H9 (cell line): ENCODE results near the gene TRMT11. TPM values are rescaled to one million over a fixed set of nuclear protein-coding genes. Genes with fewer than 3 reads are reported as not detected.

Experiments used
- DNase-seq: peaks from one replicate; pipeline ENCODE4 v3.0.0-alpha.2; 2017
- H2AFZ ChIP-seq: one replicate; pipeline ENCODE4 v1.6.1; 2013; ENCODE audit warnings: mild to moderate bottlenecking, low read length, control low read depth, moderate library complexity
- H2AK5ac ChIP-seq: 2 replicates; pipeline ENCODE4 v1.6.1; 2013; ENCODE audit warnings: low read length, control low read depth, mixed read lengths; ENCODE audit not compliant: insufficient read length
- H2BK120ac ChIP-seq: one replicate; pipeline ENCODE4 v1.6.1; 2013; ENCODE audit warnings: low read depth, mild to moderate bottlenecking, low read length, control low read depth, inconsistent platforms; ENCODE audit not compliant: poor library complexity, severe bottlenecking
- H2BK12ac ChIP-seq: 2 replicates; pipeline ENCODE4 v1.6.1; 2013; ENCODE audit warnings: low read length, control low read depth, mixed read lengths, low read depth; ENCODE audit not compliant: insufficient read length
- H2BK15ac ChIP-seq: 2 replicates; pipeline ENCODE4 v1.6.1; 2013; ENCODE audit warnings: low read depth, low read length, control low read depth
- H2BK20ac ChIP-seq: one replicate; pipeline ENCODE4 v1.6.1; 2013; ENCODE audit warnings: low read depth, mild to moderate bottlenecking, low read length, control low read depth, inconsistent platforms; ENCODE audit not compliant: poor library complexity, severe bottlenecking
- H2BK5ac ChIP-seq: 2 replicates; pipeline ENCODE4 v1.6.1; 2013; ENCODE audit warnings: low read length, control low read depth, mixed read lengths; ENCODE audit not compliant: insufficient read length
- H3K14ac ChIP-seq: 2 replicates; pipeline ENCODE4 v1.6.1; 2013; ENCODE audit warnings: low read length, control low read depth; ENCODE audit not compliant: insufficient read depth
- H3K18ac ChIP-seq: 2 replicates; pipeline ENCODE4 v1.6.1; 2013; ENCODE audit warnings: low read depth, mild to moderate bottlenecking, mixed read lengths, low read length, control low read depth; ENCODE audit not compliant: insufficient read length
- H3K23ac ChIP-seq: 2 replicates; pipeline ENCODE4 v1.6.1; 2013; ENCODE audit warnings: low read length, control low read depth, mixed read lengths, low read depth; ENCODE audit not compliant: insufficient read length
- H3K23me2 ChIP-seq: 2 replicates; pipeline ENCODE4 v1.6.1; 2013; ENCODE audit warnings: low read depth, mild to moderate bottlenecking, mixed read lengths, low read length, control low read depth; ENCODE audit not compliant: insufficient read length, poor library complexity, severe bottlenecking
- H3K27ac ChIP-seq: 2 replicates; pipeline ENCODE4 v1.5.1; 2013; ENCODE audit warnings: low read length, control low read depth, mixed read lengths, low read depth; ENCODE audit not compliant: insufficient read length
- H3K27me3 ChIP-seq: 2 replicates; pipeline ENCODE4 v1.6.1; 2013; ENCODE audit warnings: low read length, control low read depth, inconsistent platforms; ENCODE audit not compliant: insufficient read depth
- H3K4ac ChIP-seq: 2 replicates; pipeline ENCODE4 v1.6.1; 2013; ENCODE audit warnings: low read depth, mild to moderate bottlenecking, control low read depth, inconsistent platforms, low read length, moderate library complexity
- H3K4me1 ChIP-seq: 2 replicates; pipeline ENCODE4 v1.6.1; 2013; ENCODE audit warnings: low read length, control low read depth, inconsistent platforms; ENCODE audit not compliant: insufficient read depth
- H3K4me2 ChIP-seq: 2 replicates; pipeline ENCODE4 v1.6.1; 2013; ENCODE audit warnings: low read length, control low read depth, mixed read lengths; ENCODE audit not compliant: insufficient read length, insufficient read depth
- H3K56ac ChIP-seq: 2 replicates; pipeline ENCODE4 v1.6.1; 2013; ENCODE audit warnings: low read depth, mild to moderate bottlenecking, mixed read lengths, low read length, control low read depth; ENCODE audit not compliant: insufficient read length
- H3K79me1 ChIP-seq: 2 replicates; pipeline ENCODE4 v1.6.1; 2013; ENCODE audit warnings: low read depth, mild to moderate bottlenecking, moderate library complexity, low read length, control low read depth, inconsistent platforms; ENCODE audit not compliant: insufficient read depth, poor library complexity, severe bottlenecking
- H3K79me2 ChIP-seq: 2 replicates; pipeline ENCODE4 v1.6.1; 2013; ENCODE audit warnings: low read length, control low read depth, inconsistent platforms; ENCODE audit not compliant: insufficient read depth
- H3K9ac ChIP-seq: 2 replicates; pipeline ENCODE4 v1.6.1; 2013; ENCODE audit warnings: low read length, control low read depth, mixed read lengths; ENCODE audit not compliant: insufficient read length; ENCODE audit errors: extremely low read depth
- H3K9me3 ChIP-seq: one replicate; pipeline ENCODE4 v1.6.1; 2013; ENCODE audit warnings: low read depth, low read length, inconsistent platforms; ENCODE audit not compliant: control insufficient read depth
- H3T11ph ChIP-seq: one replicate; pipeline ENCODE4 v1.6.1; 2013; ENCODE audit warnings: mild to moderate bottlenecking, low read length, control low read depth, inconsistent platforms
- H4K20me1 ChIP-seq: one replicate; pipeline ENCODE4 v1.6.1; 2013; ENCODE audit not compliant: control insufficient read depth, insufficient read length, insufficient read depth
- H4K5ac ChIP-seq: 2 replicates; pipeline ENCODE4 v1.6.1; 2013; ENCODE audit warnings: low read depth, mild to moderate bottlenecking, mixed read lengths, low read length, control low read depth; ENCODE audit not compliant: insufficient read length
- H4K8ac ChIP-seq: replicated peaks from 2 replicates; pipeline ENCODE4 v1.6.1; 2013; ENCODE audit warnings: low read length, control low read depth, mixed read lengths, low read depth; ENCODE audit not compliant: insufficient read length
- H4K91ac ChIP-seq: 2 replicates; pipeline ENCODE4 v1.6.1; 2013; ENCODE audit warnings: low read depth, mild to moderate bottlenecking, moderate library complexity, mixed read lengths, low read length, control low read depth; ENCODE audit not compliant: insufficient read length
- H3K27ac Mint-ChIP-seq, 3 experiments: 2 replicates in 2 of 3; 3 replicates in 1 of 3; pipeline ENCODE4 v1.8.0; 2020 to 2021; ENCODE audit warnings: mixed read lengths in 3 of 3, mild to moderate bottlenecking in 1 of 3, moderate library complexity in 1 of 3
- H3K27me3 Mint-ChIP-seq: 2 replicates; pipeline ENCODE4 v1.8.0; 2021; ENCODE audit warnings: low read depth, mild to moderate bottlenecking, moderate library complexity, mixed read lengths
- H3K36me3 Mint-ChIP-seq, 3 experiments: 2 replicates in 2 of 3; 3 replicates in 1 of 3; pipeline ENCODE4 v1.8.0; 2020 to 2021; ENCODE audit warnings: low read depth in 3 of 3, mixed read lengths in 3 of 3; ENCODE audit not compliant: insufficient read depth in 1 of 3
- H3K4me1 Mint-ChIP-seq, 2 experiments: 2 replicates each; pipeline ENCODE4 v1.8.0; 2020; ENCODE audit warnings: mixed read lengths in 2 of 2
- H3K4me3 Mint-ChIP-seq, 2 experiments: 2 replicates in 1 of 2; 3 replicates in 1 of 2; pipeline ENCODE4 v1.8.0; 2020 to 2021; ENCODE audit warnings: mild to moderate bottlenecking in 2 of 2, mixed read lengths in 2 of 2, moderate library complexity in 1 of 2
- H3K9me3 Mint-ChIP-seq, 2 experiments: 2 replicates in 1 of 2; 3 replicates in 1 of 2; pipeline ENCODE4 v1.8.0; 2020; ENCODE audit warnings: mild to moderate bottlenecking in 2 of 2, mixed read lengths in 2 of 2, moderate library complexity in 1 of 2
- CTCF ChIP-seq: fragments of 200-600 bp; sonication (generic); conservative IDR thresholded peaks from 3 replicates; pipeline ENCODE4 v1.8.0; 2021; ENCODE audit warnings: antibody characterized with exemption, mild to moderate bottlenecking
- WGBS: extraction: QIAGEN DNeasy Blood & Tissue Kit; methylation state at CpG from one replicate; pipeline ENCODE4 v1.1.7; 2013; ENCODE audit warnings: missing lambda C conversion rate, low lambda C conversion rate, mixed read lengths; ENCODE audit not compliant: insufficient read length; ENCODE audit errors: extremely low coverage; 5-methylcytosine and 5-hydroxymethylcytosine counted together
- total RNA-seq: library from RNA; stranded (reverse); gene quantifications from 2 replicates; pipeline ENCODE4 v1.2.1, GENCODE V29; 2021

The TRMT11 gene
- total RNA-seq, 1 experiment from 2014 or later, result 31.1 TPM

GRCh38 chr6:126026001-126026400 lies 39.7 kb downstream of the TRMT11 start:
- no CpG with 5 or more reads among the region's 2 CpGs for WGBS

More at GRCh38 chr6:126026001-126026400, 39.7 kb downstream of the TRMT11 start:
- no peak overlapping the region for H3K4ac ChIP-seq
- no peaks in the 10 kb centered on the region for H3K23me2 ChIP-seq
- H3K4me3 Mint-ChIP-seq, result no peak overlapping the region
- H3K27ac Mint-ChIP-seq, result no peak overlapping the region
- no peaks in the 10 kb centered on the region for H3K27me3 ChIP-seq
- no peak overlapping the region for H2BK12ac ChIP-seq
- no peak overlapping the region for H3T11ph ChIP-seq
- H2BK120ac ChIP-seq, result no peak overlapping the region
- H2BK5ac ChIP-seq, result no peak overlapping the region
- no peak overlapping the region for H3K56ac ChIP-seq
- no peaks in the 10 kb centered on the region for H3K27me3 Mint-ChIP-seq
- peaks cover 11 to 56% (median 54%) of the 10 kb centered on the region in 3 experiments; a peak in 6 of 7 replicates for H3K36me3 Mint-ChIP-seq
- no peak overlapping the region for H3K9ac ChIP-seq
- no peaks in the 10 kb centered on the region for H3K4me1 ChIP-seq
- no peaks in the 10 kb centered on the region for H3K4me1 Mint-ChIP-seq
- H3K79me1 ChIP-seq, result no peaks in the 10 kb centered on the region
- H4K8ac ChIP-seq, result no peak overlapping the region
- H2AFZ ChIP-seq, result no peak overlapping the region
- peaks cover under 1% of the 10 kb centered on the region for H4K20me1 ChIP-seq
- H3K18ac ChIP-seq, result no peak overlapping the region
- no peak overlapping the region for H4K5ac ChIP-seq
- no peaks in the 10 kb centered on the region for H3K79me2 ChIP-seq
- no peak for DNase-seq
- no peak overlapping the region for H3K4me2 ChIP-seq
- no peak overlapping the region for H4K91ac ChIP-seq
- no peak overlapping the region for H3K27ac ChIP-seq
- H2BK20ac ChIP-seq, result no peak overlapping the region
- no peak overlapping the region for H2BK15ac ChIP-seq
- H3K14ac ChIP-seq, result no peak overlapping the region
- no peaks in the 10 kb centered on the region for H3K9me3 ChIP-seq
- no peak for TF ChIP-seq CTCF
- no peak overlapping the region for H2AK5ac ChIP-seq
- H3K9me3 Mint-ChIP-seq, result no peaks in the 10 kb centered on the region
- H3K23ac ChIP-seq, result no peak overlapping the region
